BJ (cell line): Measurements from ENCODE around the gene F8A1. TPM values are rescaled to one million over a fixed set of nuclear protein-coding genes. Genes with fewer than 3 reads are reported as not detected.
"Not testable (repeated sequence)": the region's sequence is repeated elsewhere in the genome, so short reads cannot be mapped to it uniquely, and the experiment has no call there.

ENCODE experiments used
- CTCF ChIA-PET: fragments of 350-600 bp; formaldehyde crosslinking; extraction: SDS; loops from one replicate; lab custom pipeline; 2021; ENCODE audit warnings: antibody characterized with exemption, inconsistent platforms; lab: Yijun Ruan, JAX
- POLR2A ChIA-PET: fragments of 300-600 bp; sonication (Branson Sonifier 250); formaldehyde crosslinking; extraction: SDS; loops from one replicate; lab custom pipeline; 2021; ENCODE audit warnings: antibody characterized with exemption; lab: Charles Lee
- DNase-seq: peaks from one replicate; pipeline ENCODE4 v3.0.0-alpha.2; 2011; ENCODE audit warnings: low read depth
- H3K27me3 ChIP-seq: 2 replicates; pipeline ENCODE4 v1.6.0; 2011; ENCODE audit warnings: low read length; ENCODE audit not compliant: control insufficient read depth, insufficient read depth
- H3K36me3 ChIP-seq: 2 replicates; pipeline ENCODE4 v1.5.1; 2011; ENCODE audit warnings: low read length; ENCODE audit not compliant: control insufficient read depth, insufficient read depth
- H3K4me3 ChIP-seq: 2 replicates; pipeline ENCODE4 v1.5.1; 2011; ENCODE audit warnings: low read depth, mild to moderate bottlenecking, control low read depth, low read length
- CTCF ChIP-seq: IDR thresholded peaks from 2 replicates; pipeline ENCODE4 v1.5.1; 2011; ENCODE audit warnings: low read depth, mild to moderate bottlenecking, control low read depth, inconsistent platforms, low read length, moderate library complexity; ENCODE audit not compliant: insufficient read depth
- polyA plus RNA-seq: library from polyadenylated mRNA; depleted of rRNA; stranded (reverse); fragments of >200 nt; gene quantifications from 2 replicates; pipeline ENCODE4 v1.2.3, GENCODE V29; 2011

The F8A1 gene
- polyA plus RNA-seq, 1 experiment: 6.5 TPM

GRCh38 chrX:154886789-154887221 lies 650 bp downstream of the F8A1 start:
- CTCF ChIA-PET, POLR2A ChIA-PET, H3K4me3 ChIP-seq, H3K27me3 ChIP-seq, DNase-seq, H3K36me3 ChIP-seq: not testable (repeated sequence)

GRCh38 chrX:154890990-154891639 lies 5.0 kb downstream of the F8A1 start:
- H3K27me3 ChIP-seq: no peaks in the 10 kb centered on the region
- ChIA-PET CTCF (no interaction called here), POLR2A (no interaction called here)
- H3K36me3 ChIP-seq: no peaks in the 10 kb centered on the region
- DNase-seq: no peak
- no peak for TF ChIP-seq CTCF
- H3K4me3 ChIP-seq: no peak overlapping the region

- TF ChIP-seq CTCF: no peak
- CTCF ChIA-PET: no interaction called here
Observed at GRCh38 chrX:154892296-154892695, 6.1 kb downstream of the F8A1 start.

GRCh38 chrX:154900323-154900722 lies 14.2 kb downstream of the F8A1 start:
- no peak for DNase-seq
- Histone ChIP-seq H3K4me3 (no peak overlapping the region), H3K36me3 (no peaks in the 10 kb centered on the region), H3K27me3 (peaks cover 5% of the 10 kb centered on the region; the same call in 1 of the 2 replicates)
- ChIA-PET POLR2A (no interaction called here), CTCF (interaction anchor here (2.7 kb wide), 1 partner anchor 18 kb away, joined by 7 read pairs; no protein-coding TSS in a partner anchor)
- TF ChIP-seq CTCF: no peak

More at GRCh38 chrX:154892296-154892695, 6.1 kb downstream of the F8A1 start:
- H3K4me3 ChIP-seq: no peak overlapping the region
- POLR2A ChIA-PET: no interaction called here
- no peak for DNase-seq
- H3K36me3 ChIP-seq: no peaks in the 10 kb centered on the region
- no peaks in the 10 kb centered on the region for H3K27me3 ChIP-seq

GRCh38 chrX:154902408-154902807 lies 16.3 kb downstream of the F8A1 start:
- TF ChIP-seq CTCF: no peak
- H3K36me3 ChIP-seq: no peaks in the 10 kb centered on the region
- CTCF ChIA-PET: interaction anchor here (2.7 kb wide), 1 partner anchor 15 kb away, joined by 7 read pairs; no protein-coding TSS in a partner anchor
- POLR2A ChIA-PET: no interaction called here
- no peak for DNase-seq
- H3K4me3 ChIP-seq: no peak overlapping the region
- H3K27me3 ChIP-seq: peaks cover 5% of the 10 kb centered on the region; the same call in 1 of the 2 replicates

GRCh38 chrX:154908821-154909220 lies 22.7 kb downstream of the F8A1 start:
- no peaks in the 10 kb centered on the region for H3K27me3 ChIP-seq
- ChIA-PET POLR2A (no interaction called here), CTCF (interaction anchor here (2.4 kb wide), 1 partner anchor 9 kb away, joined by 12 read pairs; no protein-coding TSS in a partner anchor)
- no peak for TF ChIP-seq CTCF
- no peaks in the 10 kb centered on the region for H3K36me3 ChIP-seq
- DNase-seq: no peak
- H3K4me3 ChIP-seq: no peak overlapping the region

- POLR2A ChIA-PET, H3K27me3 ChIP-seq, CTCF ChIA-PET, H3K4me3 ChIP-seq, H3K36me3 ChIP-seq, DNase-seq: not testable (repeated sequence)
Observed at GRCh38 chrX:154910048-154910447, 23.9 kb downstream of the F8A1 start.

GRCh38 chrX:154910528-154910927 lies 24.4 kb downstream of the F8A1 start:
- H3K27me3 ChIP-seq, H3K36me3 ChIP-seq, POLR2A ChIA-PET, CTCF ChIA-PET, H3K4me3 ChIP-seq, DNase-seq: not testable (repeated sequence)
